OCI-LY1 (cell line): Measurements from ENCODE around the gene MGME1.

ENCODE experiments used
- H2AFZ ChIP-seq: fragments of 200-600 bp; sonication (generic), shearing (Covaris generic); 2 replicates; pipeline ENCODE4 v1.6.0; 2014; ENCODE audit warnings: antibody characterized with exemption, mild to moderate bottlenecking, low read length
- H3F3A ChIP-seq: fragments of 200-600 bp; sonication (generic), shearing (Covaris generic); 2 replicates; pipeline ENCODE4 v1.6.0; 2014; ENCODE audit warnings: mild to moderate bottlenecking, antibody characterized with exemption, low read length, moderate library complexity; ENCODE audit not compliant: insufficient read depth
- H3K27ac ChIP-seq: fragments of 200-600 bp; sonication (generic); 2 replicates; pipeline ENCODE4 v1.5.1; 2014; ENCODE audit warnings: low read length, mixed run types, mild to moderate bottlenecking, low read depth; ENCODE audit not compliant: poor library complexity, severe bottlenecking
- H3K27me3 ChIP-seq: fragments of 200-600 bp; sonication (generic); 2 replicates; pipeline ENCODE4 v1.6.0; 2014; ENCODE audit warnings: antibody characterized with exemption, mild to moderate bottlenecking, low read length, moderate library complexity; ENCODE audit not compliant: insufficient read depth
- H3K36me3 ChIP-seq: fragments of 200-600 bp; sonication (generic); 2 replicates; pipeline ENCODE4 v1.6.1; 2014; ENCODE audit warnings: mild to moderate bottlenecking, antibody characterized with exemption, low read length, moderate library complexity, mixed read lengths; ENCODE audit not compliant: insufficient read depth
- H3K4me1 ChIP-seq: fragments of 200-600 bp; sonication (generic); 2 replicates; pipeline ENCODE4 v1.5.1; 2014; ENCODE audit warnings: mild to moderate bottlenecking, low read length, moderate library complexity; ENCODE audit not compliant: insufficient read depth, severe bottlenecking
- H3K4me2 ChIP-seq: fragments of 200-600 bp; sonication (generic), shearing (Covaris generic); 2 replicates; pipeline ENCODE4 v1.6.1; 2014; ENCODE audit warnings: low read length
- H3K4me3 ChIP-seq: fragments of 200-600 bp; sonication (generic); 2 replicates; pipeline ENCODE4 v1.5.1; 2014; ENCODE audit warnings: low read length, low read depth, mild to moderate bottlenecking, mixed read lengths; ENCODE audit not compliant: poor library complexity, severe bottlenecking
- H3K79me2 ChIP-seq: fragments of 200-600 bp; shearing (Covaris generic); 2 replicates; pipeline ENCODE4 v1.6.1; 2016; ENCODE audit warnings: mixed run types, low read length, mixed read lengths; ENCODE audit not compliant: insufficient read depth
- H3K9ac ChIP-seq: fragments of 200-600 bp; sonication (generic), shearing (Covaris generic); 2 replicates; pipeline ENCODE4 v1.6.1; 2014; ENCODE audit warnings: mild to moderate bottlenecking, low read length, mixed read lengths
- H3K9me2 ChIP-seq: fragments of 200-600 bp; sonication (generic), shearing (Covaris generic); 2 replicates; pipeline ENCODE4 v1.6.1; 2014; ENCODE audit warnings: low read depth, mild to moderate bottlenecking, low read length, mixed read lengths
- H3K9me3 ChIP-seq: fragments of 200-600 bp; shearing (Covaris generic); 2 replicates; pipeline ENCODE4 v1.6.1; 2014; ENCODE audit warnings: low read length, mixed read lengths
- H4K20me1 ChIP-seq: fragments of 200-600 bp; sonication (generic), shearing (Covaris generic); 2 replicates; pipeline ENCODE4 v1.6.0; 2016; ENCODE audit warnings: mild to moderate bottlenecking, low read length; ENCODE audit not compliant: insufficient read depth
- CTCF ChIP-seq: fragments of 200-600 bp; sonication (generic), shearing (Covaris generic); IDR thresholded peaks from 2 replicates; pipeline ENCODE4 v1.5.1; 2017; ENCODE audit warnings: mild to moderate bottlenecking, antibody characterized with exemption, low read length, moderate library complexity, mixed read lengths
- EZH2 ChIP-seq: fragments of 200-600 bp; sonication (generic), shearing (Covaris generic); IDR thresholded peaks from 2 replicates; pipeline ENCODE4 v1.8.0; 2017; ENCODE audit warnings: borderline replicate concordance, mixed run types, mild to moderate bottlenecking, antibody characterized with exemption, low read length, moderate library complexity, mixed read lengths

Gene MGME1

GRCh38 chr20:18006684-18007083 is 37.9 kb downstream of the MGME1 start:
- no peak for TF ChIP-seq CTCF
- no peak for TF ChIP-seq EZH2
- no peaks in the 10 kb centered on the region for H3F3A ChIP-seq
- no peaks in the 10 kb centered on the region for H3K9me3 ChIP-seq
- no peak overlapping the region for H2AFZ ChIP-seq
- H3K27me3 ChIP-seq, result no peaks in the 10 kb centered on the region; the same call in 1 of the 2 replicates
- no peaks in the 10 kb centered on the region for H3K9me2 ChIP-seq
- H4K20me1 ChIP-seq, result no peaks in the 10 kb centered on the region
- no peaks in the 10 kb centered on the region for H3K79me2 ChIP-seq
- H3K4me2 ChIP-seq, result no peak overlapping the region
- peaks cover 17% of the 10 kb centered on the region for H3K4me1 ChIP-seq
- H3K4me3 ChIP-seq, result no peak overlapping the region
- H3K9ac ChIP-seq, result no peak overlapping the region
- H3K36me3 ChIP-seq, result no peaks in the 10 kb centered on the region
- H3K27ac ChIP-seq, result no peak overlapping the region

GRCh38 chr20:18007534-18008292 is 38.9 kb downstream of the MGME1 start:
- Histone ChIP-seq H3K27ac (no peak overlapping the region), H3K27me3 (no peaks in the 10 kb centered on the region; the same call in 1 of the 2 replicates), H3K4me2 (no peak overlapping the region), H4K20me1 (no peaks in the 10 kb centered on the region), H3K4me1 (peaks cover 17% of the 10 kb centered on the region), H3K9ac (no peak overlapping the region), H3K79me2 (no peaks in the 10 kb centered on the region), H2AFZ (no peak overlapping the region), H3K9me2 (no peaks in the 10 kb centered on the region), H3K9me3 (no peaks in the 10 kb centered on the region), H3F3A (no peaks in the 10 kb centered on the region), H3K4me3 (no peak overlapping the region), H3K36me3 (no peaks in the 10 kb centered on the region)
- TF ChIP-seq CTCF (no peak), EZH2 (no peak)

GRCh38 chr20:18009116-18009515 is 40.3 kb downstream of the MGME1 start:
- H2AFZ ChIP-seq, result no peak overlapping the region
- H4K20me1 ChIP-seq, result no peaks in the 10 kb centered on the region
- H3K27me3 ChIP-seq, result no peaks in the 10 kb centered on the region; the same call in 1 of the 2 replicates
- H3K4me2 ChIP-seq, result no peak overlapping the region
- H3K9me2 ChIP-seq, result no peaks in the 10 kb centered on the region
- no peaks in the 10 kb centered on the region for H3K9me3 ChIP-seq
- H3K27ac ChIP-seq, result no peak overlapping the region
- peaks cover 11% of the 10 kb centered on the region for H3K4me1 ChIP-seq
- no peak for TF ChIP-seq CTCF
- TF ChIP-seq EZH2, result no peak
- no peaks in the 10 kb centered on the region for H3K36me3 ChIP-seq
- no peaks in the 10 kb centered on the region for H3K79me2 ChIP-seq
- no peak overlapping the region for H3K4me3 ChIP-seq
- H3K9ac ChIP-seq, result no peak overlapping the region
- H3F3A ChIP-seq, result no peaks in the 10 kb centered on the region
